Left renal pelvis (tissue), 4 donors: ENCODE data around the gene FBXO24. TPM values are rescaled to one million over a fixed set of nuclear protein-coding genes. Genes with fewer than 3 reads are reported as not detected.
"Not testable (repeated sequence)": the region's sequence is repeated elsewhere in the genome, so short reads cannot be mapped to it uniquely, and the experiment has no call there.

Source experiments
- DNase-seq, 4 donors: peaks; one replicate each; pipeline ENCODE4 v3.0.0-alpha.2; 2013; ENCODE audit warnings: low read depth in 4 of 4, low spot score in 3 of 4
- polyA plus RNA-seq, 4 donors: library from polyadenylated mRNA; unstranded; fragments of 120-200 nt; gene quantifications; one replicate each; pipeline ENCODE4 v1.2.1, GENCODE V29; 2013; ENCODE audit not compliant: insufficient read length in 4 of 4

The FBXO24 gene
- polyA plus RNA-seq, 4 donors: 1.7 to 3.5 (median 2.3) TPM

- no peak for DNase-seq
Measured at GRCh38 chr7:100556541-100556940, 29.6 kb upstream of the FBXO24 start.

- no peak for DNase-seq
Measured at GRCh38 chr7:100559127-100559526, 27.0 kb upstream of the FBXO24 start.

- no peak for DNase-seq
Measured at GRCh38 chr7:100561491-100562194, 24.5 kb upstream of the FBXO24 start.

DNA sequence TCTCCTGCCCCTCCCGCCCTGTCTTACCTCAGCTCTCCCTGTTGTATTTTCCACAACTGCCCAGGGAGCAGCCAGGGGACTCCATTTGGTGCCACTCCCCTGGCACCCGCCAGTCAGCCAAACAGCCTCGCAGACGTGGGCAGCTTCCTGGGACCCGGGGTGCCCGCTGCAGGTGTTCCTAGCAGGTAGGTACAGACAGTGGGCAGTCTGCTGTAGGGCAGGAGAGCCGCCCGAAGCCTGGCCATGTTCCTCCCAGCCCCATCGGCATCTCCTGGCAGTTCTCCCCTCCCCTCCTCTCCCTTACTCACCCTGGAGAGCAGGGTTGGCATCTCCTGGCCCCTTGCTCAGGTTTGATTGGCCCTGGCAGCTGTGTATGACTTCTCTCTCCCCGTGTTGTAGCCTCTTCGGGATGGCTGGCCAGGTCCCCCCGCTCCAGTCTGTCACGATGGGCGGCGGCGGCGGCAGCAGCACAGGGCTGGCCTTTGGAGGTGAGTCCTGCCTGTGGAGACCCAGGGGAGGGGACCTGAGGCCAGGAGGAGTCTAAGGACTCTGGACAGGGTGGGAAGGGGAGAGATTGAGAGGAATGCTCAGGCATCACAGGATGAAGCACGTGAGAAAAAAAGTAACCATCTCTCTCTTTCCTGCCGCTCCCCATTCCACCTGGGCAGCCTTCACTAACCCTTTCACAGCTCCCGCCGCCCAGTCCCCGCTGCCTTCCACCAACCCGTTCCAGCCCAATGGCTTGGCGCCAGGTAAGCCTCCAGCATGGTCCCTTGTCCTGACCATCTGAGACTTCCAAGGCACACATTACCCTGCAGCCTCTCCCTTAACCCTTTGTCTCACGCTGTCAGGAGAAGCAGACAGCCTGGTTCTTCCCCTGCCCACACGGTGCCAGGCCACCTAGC, 23.7 kb upstream of the FBXO24 start:
- no peak for DNase-seq

DNA sequence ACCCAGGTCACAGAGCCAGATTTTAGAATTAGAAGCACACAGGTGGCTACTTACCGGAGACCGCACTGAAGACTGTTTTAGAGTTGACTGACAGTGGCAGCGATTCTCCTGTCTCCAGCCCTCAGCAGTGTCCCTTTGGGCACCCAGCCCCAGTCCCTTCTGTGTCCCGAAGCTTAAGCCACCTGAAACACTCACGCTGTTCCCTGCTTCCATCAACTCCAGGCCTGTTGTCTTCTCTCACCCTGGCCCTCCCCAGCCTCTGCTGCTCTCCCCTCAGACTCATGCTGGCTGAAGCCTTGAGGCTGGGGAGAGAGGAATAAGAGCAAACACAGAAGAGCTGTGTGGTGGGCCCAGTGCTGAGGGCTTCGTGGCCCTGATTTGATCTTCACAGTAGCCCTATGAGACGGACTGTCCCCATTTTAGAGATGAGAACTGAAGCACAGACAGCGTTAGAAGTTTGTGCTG, 23.0 kb upstream of the FBXO24 start:
- DNase-seq: no peak

DNA sequence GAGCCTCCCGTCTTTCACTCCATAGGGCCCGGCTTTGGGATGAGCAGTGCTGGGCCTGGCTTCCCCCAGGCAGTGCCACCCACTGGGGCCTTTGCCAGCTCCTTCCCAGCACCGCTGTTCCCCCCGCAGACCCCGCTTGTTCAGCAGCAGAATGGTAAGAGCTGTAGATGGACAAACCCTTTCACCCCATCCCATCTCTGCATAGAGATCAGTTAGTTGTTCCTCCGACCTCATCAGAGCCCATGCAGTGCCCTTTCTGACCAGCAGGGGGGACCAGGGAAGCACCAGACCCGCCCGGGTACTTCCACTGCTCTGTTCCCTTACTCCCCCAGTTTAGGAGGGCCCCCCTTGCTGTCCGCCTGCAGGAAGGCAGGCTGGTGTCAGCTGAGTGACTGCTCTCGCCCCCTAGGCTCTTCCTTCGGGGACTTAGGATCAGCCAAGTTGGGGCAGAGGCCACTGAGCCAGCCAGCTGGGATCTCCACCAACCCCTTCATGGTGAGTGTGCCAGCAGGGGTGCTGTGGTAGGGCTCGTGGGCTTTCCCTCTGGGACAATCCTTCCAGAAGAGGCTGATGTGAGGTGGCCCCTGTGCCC, 22.2 kb upstream of the FBXO24 start:
- DNase-seq: no peak

GRCh38 chr7:100564405-100564804, 21.7 kb upstream of the FBXO24 start:
- not testable (repeated sequence) for DNase-seq

DNA sequence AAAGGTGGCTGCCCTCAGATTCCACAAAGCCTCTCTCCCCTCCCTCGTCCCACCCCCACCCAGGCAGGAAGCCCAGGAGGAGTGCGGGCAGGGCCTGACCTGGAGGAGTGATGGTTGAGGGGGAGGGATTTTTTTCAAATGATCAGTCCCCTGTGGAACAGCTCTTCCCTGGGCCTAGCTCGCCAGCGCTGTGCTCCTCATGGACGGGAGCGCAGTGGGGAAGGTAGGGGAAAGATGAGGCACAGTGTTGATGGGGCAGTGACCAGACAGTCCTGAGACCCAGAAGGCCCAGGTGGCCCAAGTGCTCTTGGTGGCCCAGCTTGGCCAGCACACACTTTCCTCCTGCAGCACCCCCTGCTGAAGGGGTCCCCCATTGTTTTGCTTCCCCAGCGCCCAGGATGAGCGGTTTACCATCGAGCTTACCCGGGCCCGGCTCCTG, 21.0 kb upstream of the FBXO24 start:
- DNase-seq: no peak

DNA sequence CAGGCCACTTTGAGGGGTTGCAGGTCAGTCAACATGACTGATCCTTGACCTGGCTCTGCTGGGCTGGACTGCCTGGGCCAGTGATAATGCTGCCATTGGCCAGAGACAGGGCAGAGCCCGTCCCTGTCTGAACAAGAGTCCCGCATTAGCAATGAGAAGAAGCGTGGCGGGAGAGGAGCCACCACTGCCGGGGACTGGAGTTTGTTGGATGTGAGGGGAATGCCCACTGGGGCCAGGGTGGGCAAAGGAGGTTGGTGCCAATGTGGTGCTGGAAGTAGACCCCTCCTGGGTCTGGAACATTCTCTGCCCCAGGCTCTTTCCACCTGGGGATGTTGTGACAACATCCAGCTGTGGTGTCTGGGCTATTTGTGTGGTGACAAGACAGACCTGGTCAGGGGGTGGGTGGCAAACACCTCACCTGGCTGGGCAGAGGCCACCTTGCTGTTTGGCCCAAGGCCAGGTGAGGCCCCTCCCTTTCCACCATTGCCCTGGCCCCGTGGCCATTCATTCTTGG, 20.1 kb upstream of the FBXO24 start:
- no peak for DNase-seq

GRCh38 chr7:100567031-100567730, 18.9 kb upstream of the FBXO24 start:
- DNase-seq: no peak

DNA sequence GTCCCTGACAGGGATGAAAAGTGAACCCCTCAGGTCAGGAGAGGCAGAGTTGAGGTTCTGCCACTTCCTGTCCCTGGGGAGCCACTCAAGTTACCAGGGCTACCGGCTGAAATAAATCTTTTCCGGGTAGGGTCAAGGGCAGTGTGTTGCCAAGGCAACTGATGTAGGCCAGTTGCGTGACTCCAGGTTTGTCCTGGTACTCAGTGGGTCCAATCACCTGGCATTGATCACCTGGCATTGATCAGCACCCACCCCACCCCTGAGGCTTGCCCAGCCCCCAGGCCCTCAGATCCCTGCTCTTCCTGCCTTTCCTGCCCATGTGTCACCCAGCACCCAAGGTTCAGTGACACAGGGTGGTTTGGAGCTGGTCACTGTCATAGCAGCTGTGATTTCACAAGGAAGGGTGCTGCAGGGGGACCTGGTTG, 18.4 kb upstream of the FBXO24 start:
- DNase-seq: no peak

GRCh38 chr7:100568176-100568895, 17.8 kb upstream of the FBXO24 start:
- no peak for DNase-seq

DNA sequence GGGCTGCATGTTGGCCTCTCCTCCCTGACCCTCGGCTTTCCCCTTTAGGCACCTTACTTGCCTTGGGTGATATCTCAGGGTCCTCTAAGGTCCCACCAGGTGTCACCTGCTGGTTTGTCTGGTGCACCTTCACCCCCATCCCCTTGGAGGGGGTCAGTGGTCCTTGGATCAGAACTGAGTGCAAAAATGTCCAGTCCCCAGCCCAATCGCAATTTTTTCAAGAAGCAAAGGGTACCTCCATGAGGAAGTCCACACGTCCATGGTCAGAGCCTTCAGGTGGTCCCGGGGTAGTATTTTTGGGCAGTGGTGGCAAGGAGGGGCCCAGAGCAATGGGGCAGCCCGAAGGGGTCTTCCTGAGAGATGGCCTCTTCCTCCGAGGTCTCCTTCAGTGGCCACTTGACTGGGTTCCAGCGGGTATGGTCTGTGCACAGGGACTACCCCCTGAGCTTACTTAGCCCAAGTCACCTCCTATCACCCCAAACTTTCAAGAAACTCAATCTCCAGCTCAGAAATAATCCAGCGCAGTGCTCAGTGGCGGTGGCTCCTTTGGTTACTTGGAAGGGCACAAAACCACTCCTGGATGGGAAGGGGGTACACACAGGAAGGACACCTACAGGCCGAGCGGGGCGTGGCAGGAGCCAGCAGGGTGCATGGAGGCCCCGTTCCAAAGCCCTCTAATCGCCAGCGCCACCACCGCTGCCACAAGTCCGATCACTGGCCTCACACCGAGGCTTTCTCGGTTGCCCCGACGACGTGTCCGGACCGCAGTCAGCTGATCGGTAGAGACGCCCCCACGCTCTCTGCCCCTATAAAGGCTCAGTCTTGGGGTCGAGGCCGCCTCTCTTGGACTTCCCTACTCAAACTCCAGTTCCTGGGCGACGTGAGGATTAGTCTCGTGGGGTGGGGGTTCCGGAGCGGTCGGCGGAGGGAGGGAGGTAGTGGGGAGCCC, 17.0 kb upstream of the FBXO24 start:
- DNase-seq: no peak

GRCh38 chr7:100570954-100571828, 14.9 kb upstream of the FBXO24 start:
- no peak for DNase-seq

GRCh38 chr7:100571829-100572116, 14.4 kb upstream of the FBXO24 start:
- DNase-seq: no peak

DNA sequence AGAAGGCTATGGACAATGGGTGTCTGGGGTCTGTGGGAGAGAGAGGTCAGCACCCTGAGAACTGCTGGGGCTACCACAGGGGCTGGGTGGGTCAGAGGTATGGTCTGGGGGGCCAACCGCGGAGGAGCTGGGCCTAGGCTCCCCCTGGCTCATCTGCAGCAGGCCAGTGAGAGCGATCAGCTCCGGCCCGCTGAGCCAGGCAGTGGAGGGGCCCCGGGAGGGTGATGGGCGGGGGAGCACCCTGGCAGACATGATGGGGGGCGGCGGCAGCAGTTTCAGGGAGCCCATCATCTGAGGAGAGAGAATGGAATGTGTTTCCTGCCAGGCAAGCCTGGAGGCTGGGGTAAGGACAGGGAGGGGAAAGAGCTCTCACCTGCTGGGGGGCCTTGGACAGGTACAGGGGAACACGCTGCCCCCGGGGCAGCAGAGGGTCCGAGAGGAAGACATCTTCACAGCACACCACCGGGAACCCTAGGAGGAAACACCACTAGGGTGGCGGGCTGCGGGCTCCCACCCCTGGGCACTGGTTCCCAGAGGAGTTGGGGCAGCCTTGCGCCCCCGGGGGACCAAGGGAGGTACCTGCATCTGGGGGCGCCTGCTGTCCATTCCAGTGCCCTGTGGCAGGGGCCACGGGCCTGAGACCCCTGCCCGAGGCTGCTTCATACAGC, 13.7 kb upstream of the FBXO24 start:
- DNase-seq: no peak

GRCh38 chr7:100572949-100573675, 13.0 kb upstream of the FBXO24 start:
- DNase-seq: no peak
